GM21528 (cell line): ENCODE data around the gene YPEL2.

Source experiments
- ATAC-seq: cut with Tn5 transposase; IDR thresholded peaks from one replicate; pipeline ENCODE4 v1.9.1; 2021; ENCODE audit warnings: mild to moderate bottlenecking, moderate library complexity; ENCODE audit not compliant: unreplicated experiment, low FRiP score

YPEL2 gene

DNA sequence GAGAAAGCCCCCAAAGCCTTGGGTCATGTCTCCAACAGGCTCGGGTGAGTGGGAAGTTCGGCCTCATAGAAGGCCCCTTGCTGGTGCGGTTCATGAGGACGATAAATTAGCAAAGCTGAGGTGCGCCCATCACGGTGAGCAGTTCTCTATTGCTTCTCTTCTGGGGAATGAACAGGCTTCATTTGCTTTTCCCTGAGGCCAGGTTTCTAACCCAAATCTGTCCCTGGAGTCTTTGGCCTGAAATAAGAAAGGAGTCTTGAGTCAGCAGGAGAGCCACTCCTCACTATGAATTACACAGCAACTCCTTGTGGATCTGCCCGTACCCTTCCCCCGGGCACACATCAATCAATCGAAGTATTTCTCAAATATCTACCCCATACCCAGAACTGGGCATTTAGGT, 94.6 kb downstream of the YPEL2 start:
- no peak for ATAC-seq

- ATAC-seq, result no peak
Measured at GRCh38 chr17:59427425-59427921, 96.0 kb downstream of the YPEL2 start.

DNA sequence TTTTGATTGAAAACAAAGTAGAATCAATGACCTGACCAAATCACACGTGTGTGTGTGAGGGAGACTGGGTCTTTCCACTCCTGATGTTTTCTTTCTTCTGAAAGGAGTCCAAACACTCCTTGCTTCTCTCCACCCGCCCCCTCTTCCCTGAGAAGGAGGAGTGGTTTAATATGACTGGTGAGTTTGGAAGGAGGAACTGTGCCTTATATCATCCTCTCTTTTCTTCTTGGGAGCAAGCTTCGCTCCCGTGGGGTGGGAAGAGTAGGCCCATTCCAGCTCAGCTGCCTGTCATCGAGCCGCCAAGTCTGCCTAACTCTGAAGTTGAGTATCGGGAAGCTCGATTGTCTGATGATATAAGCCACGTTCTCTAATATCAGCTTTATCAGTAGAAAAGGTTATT, 96.5 kb downstream of the YPEL2 start:
- ATAC-seq, result no peak

DNA sequence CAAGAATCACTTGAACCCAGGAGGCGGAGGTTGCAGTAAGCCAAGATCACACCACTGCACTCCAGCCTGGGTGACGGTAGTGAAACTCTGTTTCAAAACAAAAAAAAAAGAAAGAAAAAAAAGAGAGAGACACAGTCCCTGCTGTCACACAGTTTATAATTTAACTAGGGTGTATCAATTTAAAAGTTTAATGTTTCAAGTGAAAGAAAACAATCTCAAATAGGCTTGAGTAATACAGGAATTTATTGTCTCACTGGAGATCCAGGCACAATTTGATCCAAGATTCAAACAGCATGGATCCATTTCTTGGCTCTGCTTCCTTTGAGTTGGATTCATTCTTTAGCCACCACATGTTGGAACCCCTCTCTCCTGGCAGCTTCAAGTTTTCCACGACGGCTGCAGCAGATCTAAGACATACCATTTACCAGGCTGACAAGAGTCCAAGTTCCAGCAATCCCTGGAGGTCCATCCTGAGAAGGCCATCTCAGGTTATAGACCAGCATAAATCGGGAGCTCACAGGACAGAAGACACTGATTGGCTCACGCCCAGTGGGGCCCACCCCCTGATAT, 97.5 kb downstream of the YPEL2 start:
- ATAC-seq, result no peak

DNA sequence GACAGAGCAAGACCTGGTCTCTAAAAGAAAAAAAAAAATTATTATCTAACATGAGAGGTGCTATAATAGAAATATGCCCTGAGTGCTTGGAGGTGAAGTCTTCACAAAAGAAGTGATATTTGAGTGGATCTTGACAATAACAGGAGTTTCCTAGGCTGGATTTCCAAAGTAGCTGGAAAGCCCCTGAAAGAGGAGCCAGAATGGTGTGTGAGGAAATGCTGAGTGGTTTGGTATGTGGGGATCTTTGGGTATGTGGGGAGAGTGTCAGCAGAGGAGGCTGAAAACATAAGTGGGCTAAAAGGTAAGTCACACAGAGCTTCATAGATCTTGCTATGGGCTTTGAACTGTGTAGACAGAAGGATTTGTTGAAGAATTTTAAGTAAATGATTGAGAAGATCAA, 100.1 kb downstream of the YPEL2 start:
- no peak for ATAC-seq

- no peak for ATAC-seq
Measured at GRCh38 chr17:59432657-59433056, 101.2 kb downstream of the YPEL2 start.

GRCh38 chr17:59433586-59433985, 102.1 kb downstream of the YPEL2 start:
- ATAC-seq, result no peak

DNA sequence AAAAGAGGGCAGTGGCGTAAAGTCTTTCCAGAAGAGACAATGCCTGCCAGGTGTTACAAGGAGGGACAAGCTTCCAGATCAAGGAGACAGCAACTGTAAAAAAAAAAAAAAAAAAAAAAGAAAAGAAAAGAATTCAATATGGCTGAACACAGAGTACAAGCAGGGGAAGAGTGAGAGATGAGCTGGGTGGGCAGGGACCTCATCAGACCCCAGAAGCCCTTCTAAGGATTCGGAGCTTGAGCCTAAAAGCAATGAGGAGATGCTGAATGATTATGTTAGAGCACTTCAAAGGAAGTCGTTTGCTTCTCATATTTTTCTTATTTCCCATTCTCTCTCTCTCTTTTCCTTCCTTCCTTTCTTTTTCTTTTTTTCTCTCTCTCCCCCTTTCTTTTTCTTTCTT, 103.0 kb downstream of the YPEL2 start:
- ATAC-seq, result no peak

GRCh38 chr17:59435238-59435637, 103.8 kb downstream of the YPEL2 start:
- no peak for ATAC-seq

DNA sequence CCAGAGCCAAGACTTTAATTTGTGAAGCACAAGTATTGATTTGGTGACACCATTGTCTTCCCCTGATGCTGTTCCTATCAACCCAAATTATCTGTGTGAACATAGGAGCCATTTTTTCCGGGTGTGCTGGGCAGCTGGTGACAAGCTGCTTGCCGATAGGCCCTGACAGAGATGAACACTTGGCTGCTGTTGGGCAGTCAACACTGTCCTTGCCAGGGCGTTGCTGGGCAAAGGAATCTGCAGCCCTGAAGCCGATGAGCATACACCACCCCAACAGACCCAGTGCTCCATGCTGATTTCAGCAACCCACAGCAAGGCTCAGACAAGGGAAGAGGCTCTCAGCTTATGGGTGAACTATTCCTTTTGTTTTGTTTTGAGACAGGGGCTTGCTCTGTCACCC, 105.4 kb downstream of the YPEL2 start:
- ATAC-seq, result no peak

DNA sequence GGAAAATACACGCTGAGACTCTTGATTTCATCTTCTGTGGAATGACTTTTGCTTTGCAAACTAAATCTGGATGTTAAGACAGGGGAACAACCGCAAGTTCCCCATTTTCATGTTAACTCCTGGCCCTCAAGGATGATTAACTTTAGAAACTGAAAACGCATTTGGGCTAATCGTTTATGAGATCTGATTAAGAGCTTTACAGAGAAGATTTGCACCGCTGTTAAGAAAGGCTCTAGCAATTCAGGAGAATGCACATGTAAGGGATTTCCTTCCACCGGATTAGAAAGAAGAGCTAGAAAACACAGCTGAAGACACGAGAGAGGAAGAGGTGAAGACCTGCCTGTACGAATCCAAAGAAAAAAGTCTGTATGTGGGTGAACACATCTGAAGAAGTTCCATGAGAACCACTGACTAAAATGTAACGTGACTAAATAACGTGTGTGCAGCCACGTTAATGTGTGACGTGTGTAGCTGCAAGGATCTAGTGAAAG, 106.4 kb downstream of the YPEL2 start:
- ATAC-seq, result no peak

- ATAC-seq, result no peak
Measured at GRCh38 chr17:59439262-59439661, 107.8 kb downstream of the YPEL2 start.

- no peak for ATAC-seq
Measured at GRCh38 chr17:59439741-59440211, 108.3 kb downstream of the YPEL2 start.

GRCh38 chr17:59440757-59441463, 109.5 kb downstream of the YPEL2 start:
- no peak for ATAC-seq

- no peak for ATAC-seq
Measured at GRCh38 chr17:59441464-59442096, 110.1 kb downstream of the YPEL2 start.

DNA sequence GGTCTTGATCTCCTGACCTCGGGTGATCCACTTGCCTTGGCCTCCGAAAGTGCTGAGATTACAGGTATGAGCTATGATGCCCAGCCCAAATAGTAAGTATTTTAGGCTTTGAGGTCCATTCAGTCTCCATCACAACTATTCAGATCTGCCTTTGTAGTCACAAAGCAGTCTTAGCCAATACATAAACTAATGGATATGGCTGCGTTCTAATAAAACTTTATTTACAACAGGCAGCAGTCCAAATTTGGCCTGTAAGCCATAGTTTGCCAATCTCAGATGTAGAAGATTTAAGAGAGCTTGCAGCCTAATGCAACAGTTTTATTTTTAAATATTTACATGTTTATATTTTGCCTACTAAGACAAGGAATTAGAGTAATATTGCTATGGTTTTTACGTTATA, 111.7 kb downstream of the YPEL2 start:
- no peak for ATAC-seq
